Pancreas (tissue), 10 donors: ENCODE data around the gene EXOSC1. TPM values are rescaled to one million over a fixed set of nuclear protein-coding genes. Genes with fewer than 3 reads are reported as not detected.
"Not testable (repeated sequence)": the region's sequence is repeated elsewhere in the genome, so short reads cannot be mapped to it uniquely, and the experiment has no call there.

Experiments used
- ATAC-seq, 4 donors: fragments of 200-7000 bp; cut with Tn5 transposase; one replicate each; pipeline versions ENCODE4 v1.8.0 to v1.9.1; 2020; ENCODE audit warnings: mild to moderate bottlenecking in 4 of 4, moderate library complexity in 4 of 4
- DNase-seq, 6 donors: peaks; one replicate each; pipeline ENCODE4 v3.0.0-alpha.2; 2020
- FAIRE-seq: peaks from 2 replicates; lab custom pipeline; 2012; peaks lifted over from hg19 to GRCh38; lab: Jason Lieb, UNC
- H3K27ac ChIP-seq, 4 donors: fragments of 200-600 bp; sonication (generic); 1 replicate in 3 of 4; 2 replicates in 1 of 4; pipeline versions ENCODE4 v1.5.0 to v1.8.0; 2020
- H3K27me3 ChIP-seq, 4 donors: fragments of 200-600 bp; one replicate each; pipeline ENCODE4 v1.8.0; 2021
- H3K36me3 ChIP-seq, 3 donors: fragments of 200-600 bp; sonication (generic) in 1 of 3; one replicate each; pipeline versions ENCODE4 v1.5.0 to v1.8.0; 2020 to 2021
- H3K4me1 ChIP-seq, 3 donors: fragments of 200-600 bp; one replicate each; pipeline ENCODE4 v1.8.0; 2021
- H3K4me3 ChIP-seq, 4 donors: fragments of 200-600 bp; sonication (generic) in 2 of 4; one replicate each; pipeline versions ENCODE4 v1.5.0 to v1.8.0; 2020 to 2021
- H3K9me3 ChIP-seq, 4 donors: fragments of 200-600 bp; one replicate each; pipeline ENCODE4 v1.8.0; 2021
- CTCF ChIP-seq, 4 donors: fragments of 200-600 bp; sonication (generic) in 3 of 4; IDR thresholded peaks; one replicate each; pipeline versions ENCODE4 v1.5.0 to v1.8.0; 2021; ENCODE audit warnings: antibody characterized with exemption in 4 of 4
- WGBS, 2 donors: extraction: QIAGEN DNeasy Blood & Tissue Kit; methylation state at CpG; one replicate each; pipeline ENCODE4 v1.1.7; 2013; 5-methylcytosine and 5-hydroxymethylcytosine counted together
- intact Hi-C, 3 donors: fragments of 100-400 bp; cut with DNase I; formaldehyde crosslinking; loops; one replicate each; pipeline versions ENCODE4 v1.11.1 to v1.14.2; 2022
- polyA plus RNA-seq, 2 donors: library from polyadenylated mRNA; stranded (reverse); fragments of 200-250 nt; gene quantifications; one replicate each; pipeline ENCODE4 v1.2.3, GENCODE V29; 2013
- total RNA-seq, 6 donors: library from RNA; stranded (reverse); fragmentation: NEBNext Ultra II Directional in 4 of 6; extraction: Animal tissue kit (Norgen Biotek cat#: 25700) in 4 of 6; gene quantifications; one replicate each; pipeline versions ENCODE4 v1.2.1 to v1.2.4, GENCODE V29; 2021 to 2023
- donor health status: healthy with polysubstance abuse.
- donor health status: DM: no; HTN: no; CAD: no; lungs with moderate emphysema.
- donor health status: DM: no; HTN: no; CAD: no.
- donor health status: control.
- donor health status: control.
- donor health status: Bipolar disorder and iron deficiency.
- donor health status: DM: yes; HTN: yes; CAD: no.
- donor health status: DM: no; HTN: no; CAD: no.
- donor health status: DM: no; HTN: no; CAD: no.
- donor health status: DM: yes; HTN: yes; CAD: no.

EXOSC1 gene
- total and polyA plus RNA-seq, 8 donors, result 13.0 to 27.6 (median 18.0) TPM

GRCh38 chr10:97479939-97480338 is 34.1 kb upstream of the EXOSC1 start:
- intact Hi-C loops, result no loop called here
- no peaks in the 10 kb centered on the region for H3K27me3 ChIP-seq
- FAIRE-seq (no peak), DNase-seq (no peak), ATAC-seq (no peak)
- H3K4me1 ChIP-seq, result no peaks in the 10 kb centered on the region
- 81% methylated on average over 9 of the region's 9 CpGs for WGBS, 2 donors
- no peaks in the 10 kb centered on the region for H3K9me3 ChIP-seq
- TF ChIP-seq CTCF (IDR thresholded peaks at IDR 0.05), result no peak
- no peak overlapping the region for H3K27ac ChIP-seq
- H3K36me3 ChIP-seq, result peaks cover 0 to 22% (median 7%) of the 10 kb centered on the region in 3 donors
- H3K4me3 ChIP-seq, result no peak overlapping the region

- DNase-seq, intact Hi-C loops, H3K27ac ChIP-seq, H3K27me3 ChIP-seq, FAIRE-seq, H3K4me3 ChIP-seq, ATAC-seq, H3K4me1 ChIP-seq, H3K9me3 ChIP-seq: not testable (repeated sequence)
- WGBS, 2 donors, result 83 to 86% methylated on average over 4 of the region's 4 CpGs
- H3K36me3 ChIP-seq, result peaks cover 0 to 22% (median 7%) of the 10 kb centered on the region in 3 donors
Observed at GRCh38 chr10:97479410-97479809, 33.6 kb upstream of the EXOSC1 start.

GRCh38 chr10:97475936-97476594 is 30.3 kb upstream of the EXOSC1 start:
- WGBS, 2 donors, result 86 to 87% methylated on average over 2 of the region's 2 CpGs
- no peaks in the 10 kb centered on the region for H3K27me3 ChIP-seq
- no peaks in the 10 kb centered on the region for H3K4me1 ChIP-seq
- H3K27ac ChIP-seq, result no peak overlapping the region
- FAIRE-seq, result no peak
- H3K9me3 ChIP-seq, result no peaks in the 10 kb centered on the region
- H3K36me3 ChIP-seq, result peaks cover 0 to 40% (median 7%) of the 10 kb centered on the region in 3 donors
- no peak for TF ChIP-seq CTCF (IDR thresholded peaks at IDR 0.05)
- no peak overlapping the region for H3K4me3 ChIP-seq
- no peak for DNase-seq
- ATAC-seq, result peak in 3 of 4 donors; percentile 18 to 52 (median 29)
- intact Hi-C loops, result no loop called here

GRCh38 chr10:97474918-97475317 is 29.1 kb upstream of the EXOSC1 start:
- ATAC-seq (no peak), FAIRE-seq (no peak), DNase-seq (no peak)
- H3K4me3 ChIP-seq, result no peak overlapping the region
- H3K27me3 ChIP-seq, result no peaks in the 10 kb centered on the region
- no peak for TF ChIP-seq CTCF (IDR thresholded peaks at IDR 0.05)
- no peaks in the 10 kb centered on the region for H3K4me1 ChIP-seq
- peaks cover 0 to 47% (median 6%) of the 10 kb centered on the region in 3 donors for H3K36me3 ChIP-seq
- H3K9me3 ChIP-seq, result no peaks in the 10 kb centered on the region
- 97 to 98% methylated on average over 4 of the region's 4 CpGs for WGBS, 2 donors
- intact Hi-C loops, result no loop called here
- H3K27ac ChIP-seq, result no peak overlapping the region

- DNase-seq, intact Hi-C loops, FAIRE-seq, H3K4me1 ChIP-seq, H3K27me3 ChIP-seq, H3K4me3 ChIP-seq, H3K9me3 ChIP-seq, ATAC-seq, H3K27ac ChIP-seq: not testable (repeated sequence)
- WGBS, 2 donors, result 93 to 97% methylated on average over 9 to 12 of the region's 12 CpGs
- peaks cover 0 to 61% (median 31%) of the 10 kb centered on the region in 3 donors for H3K36me3 ChIP-seq
Observed at GRCh38 chr10:97468781-97469180, 23.0 kb upstream of the EXOSC1 start.

- intact Hi-C loops, result no loop called here
- Histone ChIP-seq H3K4me1 (peaks cover 0 to 2% (median 0%) of the 10 kb centered on the region in 3 donors), H3K4me3 (no peak overlapping the region), H3K27ac (no peak overlapping the region), H3K9me3 (no peaks in the 10 kb centered on the region), H3K27me3 (no peaks in the 10 kb centered on the region), H3K36me3 (peaks cover 0 to 58% (median 31%) of the 10 kb centered on the region in 3 donors)
- 60 to 68% methylated on average over 3 of the region's 3 CpGs for WGBS, 2 donors
- TF ChIP-seq CTCF (IDR thresholded peaks at IDR 0.05), result no peak
- DNase-seq, result no peak
- no peak for ATAC-seq
- FAIRE-seq, result no peak
Observed at GRCh38 chr10:97468162-97468561, 22.4 kb upstream of the EXOSC1 start.
